ENCODE results near the gene TP53I11. TPM values are rescaled to one million over a fixed set of nuclear protein-coding genes. Genes with fewer than 3 reads are reported as not detected.

Gene TP53I11
- total and polyA plus RNA-seq, 2 experiments from 2014 or later, result 23.5 to 43.9 TPM

DNA sequence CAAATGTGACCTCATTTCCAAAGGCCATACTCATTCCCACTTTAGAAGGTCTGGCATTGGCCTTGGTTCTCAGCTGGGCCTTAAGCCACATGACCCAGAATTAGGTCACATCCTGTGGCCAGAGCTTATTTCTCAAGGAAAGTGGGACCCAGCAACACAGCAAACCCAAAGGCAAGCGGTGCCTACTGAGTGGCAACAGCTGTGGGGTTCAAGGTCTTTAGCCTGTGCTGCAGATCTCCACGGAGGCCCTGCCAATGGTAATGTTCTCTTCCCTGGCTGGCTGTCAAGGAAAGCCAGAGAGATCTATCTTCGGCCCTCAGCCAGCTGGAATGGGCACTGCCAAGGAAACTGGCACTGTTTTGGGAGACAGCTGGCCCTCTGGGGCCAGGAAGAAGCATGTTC, 41.5 kb upstream of the TP53I11 start:
- peaks cover 21% of the 10 kb centered on the region for H3K4me1 Mint-ChIP-seq
- TF ChIP-seq, protein P1, sequence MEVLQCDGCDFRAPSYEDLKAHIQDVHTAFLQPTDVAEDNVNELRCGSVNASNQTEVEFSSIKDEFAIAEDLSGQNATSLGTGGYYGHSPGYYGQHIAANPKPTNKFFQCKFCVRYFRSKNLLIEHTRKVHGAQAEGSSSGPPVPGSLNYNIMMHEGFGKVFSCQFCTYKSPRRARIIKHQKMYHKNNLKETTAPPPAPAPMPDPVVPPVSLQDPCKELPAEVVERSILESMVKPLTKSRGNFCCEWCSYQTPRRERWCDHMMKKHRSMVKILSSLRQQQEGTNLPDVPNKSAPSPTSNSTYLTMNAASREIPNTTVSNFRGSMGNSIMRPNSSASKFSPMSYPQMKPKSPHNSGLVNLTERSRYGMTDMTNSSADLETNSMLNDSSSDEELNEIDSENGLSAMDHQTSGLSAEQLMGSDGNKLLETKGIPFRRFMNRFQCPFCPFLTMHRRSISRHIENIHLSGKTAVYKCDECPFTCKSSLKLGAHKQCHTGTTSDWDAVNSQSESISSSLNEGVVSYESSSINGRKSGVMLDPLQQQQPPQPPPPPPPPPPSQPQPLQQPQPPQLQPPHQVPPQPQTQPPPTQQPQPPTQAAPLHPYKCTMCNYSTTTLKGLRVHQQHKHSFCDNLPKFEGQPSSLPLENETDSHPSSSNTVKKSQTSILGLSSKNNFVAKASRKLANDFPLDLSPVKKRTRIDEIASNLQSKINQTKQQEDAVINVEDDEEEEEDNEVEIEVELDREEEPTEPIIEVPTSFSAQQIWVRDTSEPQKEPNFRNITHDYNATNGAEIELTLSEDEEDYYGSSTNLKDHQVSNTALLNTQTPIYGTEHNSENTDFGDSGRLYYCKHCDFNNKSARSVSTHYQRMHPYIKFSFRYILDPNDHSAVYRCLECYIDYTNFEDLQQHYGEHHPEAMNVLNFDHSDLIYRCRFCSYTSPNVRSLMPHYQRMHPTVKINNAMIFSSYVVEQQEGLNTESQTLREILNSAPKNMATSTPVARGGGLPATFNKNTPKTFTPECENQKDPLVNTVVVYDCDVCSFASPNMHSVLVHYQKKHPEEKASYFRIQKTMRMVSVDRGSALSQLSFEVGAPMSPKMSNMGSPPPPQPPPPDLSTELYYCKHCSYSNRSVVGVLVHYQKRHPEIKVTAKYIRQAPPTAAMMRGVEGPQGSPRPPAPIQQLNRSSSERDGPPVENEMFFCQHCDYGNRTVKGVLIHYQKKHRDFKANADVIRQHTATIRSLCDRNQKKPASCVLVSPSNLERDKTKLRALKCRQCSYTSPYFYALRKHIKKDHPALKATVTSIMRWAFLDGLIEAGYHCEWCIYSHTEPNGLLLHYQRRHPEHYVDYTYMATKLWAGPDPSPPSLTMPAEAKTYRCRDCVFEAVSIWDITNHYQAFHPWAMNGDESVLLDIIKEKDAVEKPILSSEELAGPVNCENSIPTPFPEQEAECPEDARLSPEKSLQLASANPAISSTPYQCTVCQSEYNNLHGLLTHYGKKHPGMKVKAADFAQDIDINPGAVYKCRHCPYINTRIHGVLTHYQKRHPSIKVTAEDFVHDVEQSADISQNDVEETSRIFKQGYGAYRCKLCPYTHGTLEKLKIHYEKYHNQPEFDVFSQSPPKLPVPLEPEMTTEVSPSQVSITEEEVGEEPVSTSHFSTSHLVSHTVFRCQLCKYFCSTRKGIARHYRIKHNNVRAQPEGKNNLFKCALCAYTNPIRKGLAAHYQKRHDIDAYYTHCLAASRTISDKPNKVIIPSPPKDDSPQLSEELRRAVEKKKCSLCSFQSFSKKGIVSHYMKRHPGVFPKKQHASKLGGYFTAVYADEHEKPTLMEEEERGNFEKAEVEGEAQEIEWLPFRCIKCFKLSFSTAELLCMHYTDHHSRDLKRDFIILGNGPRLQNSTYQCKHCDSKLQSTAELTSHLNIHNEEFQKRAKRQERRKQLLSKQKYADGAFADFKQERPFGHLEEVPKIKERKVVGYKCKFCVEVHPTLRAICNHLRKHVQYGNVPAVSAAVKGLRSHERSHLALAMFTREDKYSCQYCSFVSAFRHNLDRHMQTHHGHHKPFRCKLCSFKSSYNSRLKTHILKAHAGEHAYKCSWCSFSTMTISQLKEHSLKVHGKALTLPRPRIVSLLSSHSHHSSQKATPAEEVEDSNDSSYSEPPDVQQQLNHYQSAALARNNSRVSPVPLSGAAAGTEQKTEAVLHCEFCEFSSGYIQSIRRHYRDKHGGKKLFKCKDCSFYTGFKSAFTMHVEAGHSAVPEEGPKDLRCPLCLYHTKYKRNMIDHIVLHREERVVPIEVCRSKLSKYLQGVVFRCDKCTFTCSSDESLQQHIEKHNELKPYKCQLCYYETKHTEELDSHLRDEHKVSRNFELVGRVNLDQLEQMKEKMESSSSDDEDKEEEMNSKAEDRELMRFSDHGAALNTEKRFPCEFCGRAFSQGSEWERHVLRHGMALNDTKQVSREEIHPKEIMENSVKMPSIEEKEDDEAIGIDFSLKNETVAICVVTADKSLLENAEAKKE (CRISPR knock-in tag; IDR thresholded peaks at IDR 0.05), result no peak
- no peak for TF ChIP-seq CREB1 (CRISPR knock-in tag; IDR thresholded peaks at IDR 0.05; ENCODE audit: low read depth)
- DNase-seq (ENCODE audit: low spot score) (no peak), ATAC-seq (no peak)
- Histone ChIP-seq H3K4me2 (no peak overlapping the region), H2AFZ (no peak overlapping the region), H3K4me3 (no peak overlapping the region), H3K27ac (ENCODE audit: low read depth) (no peak overlapping the region), H3K4me1 (ENCODE audit: insufficient read depth) (no peaks in the 10 kb centered on the region; the same call in 1 of the 2 replicates), H4K20me1 (replicated peaks; ENCODE audit: insufficient read depth) (no peaks in the 10 kb centered on the region), H3K9me2 (ENCODE audit: insufficient read depth) (no peaks in the 10 kb centered on the region), H3K27me3 (ENCODE audit: insufficient read depth) (no peaks in the 10 kb centered on the region), H3K79me2 (replicated peaks; ENCODE audit: insufficient read depth) (no peaks in the 10 kb centered on the region), H3K36me3 (ENCODE audit: insufficient read depth) (no peaks in the 10 kb centered on the region), H3F3A (replicated peaks; ENCODE audit: low read depth) (no peaks in the 10 kb centered on the region)
- H3K4me3 Mint-ChIP-seq, result no peak overlapping the region
- H3K27me3 Mint-ChIP-seq (ENCODE audit: insufficient read depth, low read depth, poor library complexity), result peaks cover 2% of the 10 kb centered on the region
- H3K27ac Mint-ChIP-seq, result no peak overlapping the region
- no peaks in the 10 kb centered on the region for H3K36me3 Mint-ChIP-seq (ENCODE audit: low read depth)
- no peaks in the 10 kb centered on the region for H3K9me3 Mint-ChIP-seq

DNA sequence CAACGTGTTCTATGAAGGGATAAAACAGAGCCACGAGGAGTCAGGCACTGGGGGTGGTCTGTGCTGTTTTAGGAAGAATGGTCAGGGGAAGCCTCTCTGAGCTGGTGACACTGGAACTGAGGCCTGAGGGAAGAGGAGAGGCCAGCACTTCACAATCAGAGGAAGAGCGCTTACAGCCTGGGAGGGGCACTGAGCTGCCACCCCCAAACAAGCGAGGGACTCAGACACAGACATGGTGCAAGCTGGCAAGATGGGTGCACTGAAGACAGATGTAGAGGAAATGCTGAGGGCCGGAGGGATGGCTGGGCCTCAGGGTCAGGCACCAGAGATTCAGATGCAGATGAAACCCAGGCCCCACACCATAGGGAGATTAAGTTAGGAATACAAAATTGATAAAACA, 40.0 kb upstream of the TP53I11 start:
- ATAC-seq, result no peak
- Histone ChIP-seq H3K4me3 (no peak overlapping the region), H3F3A (replicated peaks; ENCODE audit: low read depth) (no peaks in the 10 kb centered on the region), H4K20me1 (replicated peaks; ENCODE audit: insufficient read depth) (no peaks in the 10 kb centered on the region), H3K27ac (ENCODE audit: low read depth) (no peak overlapping the region), H3K4me2 (no peak overlapping the region), H3K79me2 (replicated peaks; ENCODE audit: insufficient read depth) (no peaks in the 10 kb centered on the region), H3K27me3 (ENCODE audit: insufficient read depth) (no peaks in the 10 kb centered on the region), H3K36me3 (ENCODE audit: insufficient read depth) (no peaks in the 10 kb centered on the region), H3K9me2 (ENCODE audit: insufficient read depth) (no peaks in the 10 kb centered on the region), H3K4me1 (ENCODE audit: insufficient read depth) (no peaks in the 10 kb centered on the region; the same call in 1 of the 2 replicates), H2AFZ (peak overlapping the region; percentile 38; the same call in 1 of the 2 replicates)
- peaks cover 28% of the 10 kb centered on the region for H3K4me1 Mint-ChIP-seq
- peaks cover 2% of the 10 kb centered on the region for H3K27me3 Mint-ChIP-seq (ENCODE audit: insufficient read depth, low read depth, poor library complexity)
- H3K36me3 Mint-ChIP-seq (ENCODE audit: low read depth), result no peaks in the 10 kb centered on the region
- H3K27ac Mint-ChIP-seq, result no peak overlapping the region
- H3K9me3 Mint-ChIP-seq, result no peaks in the 10 kb centered on the region
- DNase-seq (ENCODE audit: low spot score), result no peak
- no peak overlapping the region for H3K4me3 Mint-ChIP-seq
- TF ChIP-seq, protein P1 (CRISPR knock-in tag; IDR thresholded peaks at IDR 0.05), result no peak
- TF ChIP-seq ZNF114 (CRISPR knock-in tag; IDR thresholded peaks at IDR 0.05) (no peak), STAT1 (IDR thresholded peaks at IDR 0.05; ENCODE audit: unreplicated experiment) (no peak), ZNF331 (CRISPR knock-in tag; IDR thresholded peaks at IDR 0.05; ENCODE audit: low read depth) (no peak)

Data from GM23338 (cell line).